ENCODE data around the gene S1PR5. TPM values are rescaled to one million over a fixed set of nuclear protein-coding genes. Genes with fewer than 3 reads are reported as not detected.

S1PR5 gene
- total RNA-seq, 6 experiments from 2014 or later: 1.9 to 2.6 (median 2.4) TPM

DNA sequence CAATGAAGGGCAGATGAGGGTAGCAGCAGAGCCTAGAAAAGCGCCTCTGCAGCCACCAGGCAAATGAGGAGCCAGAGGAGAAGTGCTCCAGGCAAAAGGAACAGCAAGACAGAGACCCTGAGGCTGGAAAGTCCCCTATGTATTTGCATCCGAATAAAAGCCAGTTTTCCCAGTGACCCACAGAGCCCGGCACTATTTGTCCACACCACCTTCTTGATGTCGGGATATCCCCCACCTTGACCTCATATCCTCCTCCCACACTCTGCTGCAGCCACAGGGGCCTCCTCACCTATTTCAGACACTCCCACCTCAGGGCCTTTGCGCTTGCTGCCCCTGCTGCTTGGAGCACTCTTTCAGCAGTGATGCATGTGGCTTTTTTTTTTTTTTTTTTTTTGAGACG lies 33.1 kb upstream of the S1PR5 start:
- peaks cover 24% of the 10 kb centered on the region for H3K36me3 Mint-ChIP-seq (ENCODE audit: low read depth)
- peaks cover under 1% of the 10 kb centered on the region; the same call in 1 of the 2 replicates for H3K4me1 Mint-ChIP-seq (ENCODE audit: low read depth)
- H3K27ac Mint-ChIP-seq: no peak overlapping the region
- H3K4me3 Mint-ChIP-seq: no peak overlapping the region
- no peak for DNase-seq
- peaks cover 2% of the 10 kb centered on the region; the same call in 1 of the 2 replicates for H3K27me3 Mint-ChIP-seq (ENCODE audit: insufficient read depth)
- TF ChIP-seq, protein P1, sequence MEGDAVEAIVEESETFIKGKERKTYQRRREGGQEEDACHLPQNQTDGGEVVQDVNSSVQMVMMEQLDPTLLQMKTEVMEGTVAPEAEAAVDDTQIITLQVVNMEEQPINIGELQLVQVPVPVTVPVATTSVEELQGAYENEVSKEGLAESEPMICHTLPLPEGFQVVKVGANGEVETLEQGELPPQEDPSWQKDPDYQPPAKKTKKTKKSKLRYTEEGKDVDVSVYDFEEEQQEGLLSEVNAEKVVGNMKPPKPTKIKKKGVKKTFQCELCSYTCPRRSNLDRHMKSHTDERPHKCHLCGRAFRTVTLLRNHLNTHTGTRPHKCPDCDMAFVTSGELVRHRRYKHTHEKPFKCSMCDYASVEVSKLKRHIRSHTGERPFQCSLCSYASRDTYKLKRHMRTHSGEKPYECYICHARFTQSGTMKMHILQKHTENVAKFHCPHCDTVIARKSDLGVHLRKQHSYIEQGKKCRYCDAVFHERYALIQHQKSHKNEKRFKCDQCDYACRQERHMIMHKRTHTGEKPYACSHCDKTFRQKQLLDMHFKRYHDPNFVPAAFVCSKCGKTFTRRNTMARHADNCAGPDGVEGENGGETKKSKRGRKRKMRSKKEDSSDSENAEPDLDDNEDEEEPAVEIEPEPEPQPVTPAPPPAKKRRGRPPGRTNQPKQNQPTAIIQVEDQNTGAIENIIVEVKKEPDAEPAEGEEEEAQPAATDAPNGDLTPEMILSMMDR (IDR thresholded peaks at IDR 0.05): no peak
- no peaks in the 10 kb centered on the region for H3K9me3 Mint-ChIP-seq

DNA sequence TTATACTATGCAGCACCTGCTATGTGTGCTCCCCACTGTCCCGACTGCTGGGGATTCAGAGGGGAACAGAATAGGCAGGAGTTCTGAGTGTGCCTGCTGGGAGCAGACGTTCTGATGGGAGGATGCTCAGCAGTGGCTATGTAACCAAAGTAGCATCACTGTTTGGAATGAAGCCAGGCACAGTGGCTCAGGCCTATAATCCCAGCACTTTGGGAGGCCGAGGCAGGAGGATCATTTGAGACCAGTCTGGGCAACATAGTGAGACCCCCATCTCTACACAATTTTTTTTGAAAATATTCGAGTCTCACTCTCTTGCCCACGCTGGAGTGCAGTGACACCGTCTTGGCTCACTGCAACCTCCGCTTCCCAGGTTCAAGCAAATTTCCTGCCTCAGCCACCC lies 32.5 kb upstream of the S1PR5 start:
- peaks cover 23% of the 10 kb centered on the region for H3K36me3 Mint-ChIP-seq (ENCODE audit: low read depth)
- H3K4me3 Mint-ChIP-seq: no peak overlapping the region
- peaks cover 2% of the 10 kb centered on the region; the same call in 1 of the 2 replicates for H3K27me3 Mint-ChIP-seq (ENCODE audit: insufficient read depth)
- H3K9me3 Mint-ChIP-seq: no peaks in the 10 kb centered on the region
- no peak overlapping the region for H3K27ac Mint-ChIP-seq
- no peak for DNase-seq
- H3K4me1 Mint-ChIP-seq (ENCODE audit: low read depth): peaks cover 6% of the 10 kb centered on the region
- TF ChIP-seq, protein P1 (IDR thresholded peaks at IDR 0.05): no peak

DNA sequence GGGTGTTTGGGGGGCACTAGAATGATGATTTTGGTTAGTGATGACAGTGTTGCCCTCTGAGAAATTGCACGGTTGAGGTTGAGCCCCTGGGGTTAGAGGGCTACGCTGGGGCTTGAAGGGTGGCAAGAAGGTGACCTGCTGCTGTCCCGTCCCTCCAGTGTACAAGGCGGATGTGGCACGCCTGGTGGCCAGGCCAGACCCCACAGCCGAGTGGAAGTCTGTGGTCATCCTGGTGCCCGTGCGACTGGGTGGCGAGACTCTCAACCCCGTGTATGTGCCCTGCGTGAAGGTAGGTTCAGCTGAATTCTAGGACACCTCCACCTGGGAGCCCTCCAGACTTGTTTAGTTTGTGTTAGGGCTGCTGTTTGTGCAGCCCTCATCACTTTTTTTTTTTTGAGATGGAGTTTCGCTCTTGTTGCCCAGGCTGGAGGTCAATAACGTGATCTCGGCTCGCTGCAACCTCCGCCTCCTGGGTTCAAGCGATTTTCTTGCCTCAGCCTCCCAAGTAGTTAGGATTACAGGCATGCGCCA lies 31.6 kb upstream of the S1PR5 start:
- Mint-ChIP-seq H3K27me3 (ENCODE audit: insufficient read depth) (peaks cover 2% of the 10 kb centered on the region; the same call in 1 of the 2 replicates), H3K9me3 (no peaks in the 10 kb centered on the region), H3K36me3 (ENCODE audit: low read depth) (peaks cover 20% of the 10 kb centered on the region), H3K27ac (no peak overlapping the region), H3K4me1 (ENCODE audit: low read depth) (peaks cover 8% of the 10 kb centered on the region), H3K4me3 (no peak overlapping the region)
- TF ChIP-seq, protein P1 (IDR thresholded peaks at IDR 0.05): no peak
- no peak for DNase-seq

DNA sequence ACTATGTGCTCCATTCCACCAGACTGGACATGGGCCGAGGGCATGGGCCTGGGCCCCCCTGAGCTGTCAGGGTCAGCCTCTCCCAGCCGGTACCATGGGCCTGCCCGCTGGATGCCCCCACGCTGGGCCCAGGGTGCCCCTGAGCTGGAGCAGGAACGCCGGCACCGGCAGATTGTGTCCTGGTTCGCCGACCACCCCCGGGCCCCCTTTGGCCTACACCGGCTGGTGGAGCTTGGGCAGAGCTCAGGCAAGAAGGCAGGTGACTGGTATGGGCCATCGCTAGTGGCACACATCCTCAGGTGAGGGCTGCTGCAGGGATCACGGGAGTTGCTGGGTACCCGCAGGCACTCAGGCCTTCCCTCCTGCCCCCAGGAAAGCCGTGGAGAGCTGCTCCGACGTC lies 29.6 kb upstream of the S1PR5 start:
- TF ChIP-seq, protein P1 (IDR thresholded peaks at IDR 0.05): no peak
- Mint-ChIP-seq H3K4me1 (ENCODE audit: low read depth) (peaks cover 8% of the 10 kb centered on the region), H3K27me3 (ENCODE audit: insufficient read depth) (peaks cover 2% of the 10 kb centered on the region; the same call in 1 of the 2 replicates)

DNA sequence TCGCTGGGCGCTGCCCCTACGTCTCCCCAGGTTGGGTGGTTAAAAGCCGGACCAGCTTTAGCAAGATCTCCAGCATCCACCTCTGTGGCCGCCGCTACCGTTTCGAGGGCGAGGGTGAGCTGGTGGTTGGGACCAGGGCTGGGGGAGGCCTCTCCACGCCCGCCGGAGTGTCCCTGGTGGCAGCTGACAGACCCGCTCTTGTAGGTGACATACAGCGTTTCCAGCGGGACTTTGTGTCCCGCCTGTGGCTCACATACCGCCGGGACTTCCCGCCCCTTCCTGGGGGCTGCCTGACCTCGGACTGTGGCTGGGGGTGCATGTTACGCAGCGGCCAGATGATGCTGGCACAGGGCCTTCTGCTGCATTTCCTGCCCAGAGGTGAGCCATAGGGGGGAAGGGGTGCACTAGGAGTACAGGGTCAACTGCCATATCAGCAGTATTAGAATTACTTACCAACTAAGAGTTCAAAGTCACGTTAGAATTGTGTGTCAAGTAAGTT lies 27.6 kb upstream of the S1PR5 start:
- peak overlapping the region; percentile 93 for H3K4me3 Mint-ChIP-seq
- no peaks in the 10 kb centered on the region for H3K9me3 Mint-ChIP-seq
- peak overlapping the region; percentile 72 for H3K27ac Mint-ChIP-seq
- H3K4me1 Mint-ChIP-seq (ENCODE audit: low read depth): peaks cover 8% of the 10 kb centered on the region
- peaks cover 4% of the 10 kb centered on the region for H3K27me3 Mint-ChIP-seq (ENCODE audit: insufficient read depth)
- DNase-seq: no peak
- no peaks in the 10 kb centered on the region; the same call in 1 of the 2 replicates for H3K36me3 Mint-ChIP-seq (ENCODE audit: low read depth)
- TF ChIP-seq, protein P1 (IDR thresholded peaks at IDR 0.05): no peak

More for the DNA sequence above, 29.6 kb upstream of the S1PR5 start:
- Mint-ChIP-seq H3K27ac (no peak overlapping the region), H3K9me3 (no peaks in the 10 kb centered on the region), H3K4me3 (no peak overlapping the region), H3K36me3 (ENCODE audit: low read depth) (peaks cover 13% of the 10 kb centered on the region)
- DNase-seq: no peak

Measured in HFFc6 (cell line).